ENCODE results near the gene DACH1.

Gene DACH1

DNA sequence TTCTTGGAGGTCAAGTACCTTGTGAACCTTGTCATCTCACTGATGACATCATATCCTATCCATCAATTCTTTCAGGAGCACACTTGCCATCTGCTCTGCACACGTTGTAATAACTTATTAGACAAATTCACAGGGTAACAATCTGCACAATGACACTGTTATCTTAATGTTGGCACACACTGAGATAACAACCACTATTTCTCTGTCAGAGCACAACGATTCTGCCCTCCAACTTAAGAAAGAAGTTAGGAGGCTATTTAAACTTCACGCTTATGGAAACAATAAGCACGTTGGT, 351.3 kb downstream of the DACH1 start:
- no peak for TF ChIP-seq CSRNP3 (CRISPR knock-in tag; IDR thresholded peaks at IDR 0.05)
- TF ChIP-seq ZNF70 (CRISPR knock-in tag; IDR thresholded peaks at IDR 0.05), result no peak
- no peak for TF ChIP-seq ZFP30 (CRISPR knock-in tag; IDR thresholded peaks at IDR 0.05)
- TF ChIP-seq ZNF8 (CRISPR knock-in tag; IDR thresholded peaks at IDR 0.05), result no peak
- TF ChIP-seq POU6F1 (CRISPR knock-in tag; IDR thresholded peaks at IDR 0.05; ENCODE audit: borderline replicate concordance, low read depth), result no peak
- no peak for TF ChIP-seq ARNTL (CRISPR knock-in tag; IDR thresholded peaks at IDR 0.05; ENCODE audit: borderline replicate concordance, low read depth)
- no peak for TF ChIP-seq ZC3H10 (CRISPR knock-in tag; IDR thresholded peaks at IDR 0.05)
- no peak for TF ChIP-seq CSDC2 (CRISPR knock-in tag; IDR thresholded peaks at IDR 0.05)
- no peak for TF ChIP-seq TCF4 (CRISPR knock-in tag; IDR thresholded peaks at IDR 0.05; ENCODE audit: borderline replicate concordance)
- TF ChIP-seq ZNF565 (CRISPR knock-in tag; conservative IDR thresholded peaks at IDR 0.05; ENCODE audit: low read depth), result no peak
- no peak for TF ChIP-seq OSR1 (CRISPR knock-in tag; IDR thresholded peaks at IDR 0.05)
- TF ChIP-seq ISL1 (CRISPR knock-in tag; IDR thresholded peaks at IDR 0.05), result no peak
- TF ChIP-seq SNAI2 (CRISPR knock-in tag; IDR thresholded peaks at IDR 0.05), result no peak
- no peak for TF ChIP-seq PPARA (CRISPR knock-in tag; IDR thresholded peaks at IDR 0.05; ENCODE audit: borderline replicate concordance)
- no peak for TF ChIP-seq RARB (CRISPR knock-in tag; IDR thresholded peaks at IDR 0.05)
- no peak for TF ChIP-seq ZFP3 (CRISPR knock-in tag; IDR thresholded peaks at IDR 0.05)
- TF ChIP-seq, protein P1, sequence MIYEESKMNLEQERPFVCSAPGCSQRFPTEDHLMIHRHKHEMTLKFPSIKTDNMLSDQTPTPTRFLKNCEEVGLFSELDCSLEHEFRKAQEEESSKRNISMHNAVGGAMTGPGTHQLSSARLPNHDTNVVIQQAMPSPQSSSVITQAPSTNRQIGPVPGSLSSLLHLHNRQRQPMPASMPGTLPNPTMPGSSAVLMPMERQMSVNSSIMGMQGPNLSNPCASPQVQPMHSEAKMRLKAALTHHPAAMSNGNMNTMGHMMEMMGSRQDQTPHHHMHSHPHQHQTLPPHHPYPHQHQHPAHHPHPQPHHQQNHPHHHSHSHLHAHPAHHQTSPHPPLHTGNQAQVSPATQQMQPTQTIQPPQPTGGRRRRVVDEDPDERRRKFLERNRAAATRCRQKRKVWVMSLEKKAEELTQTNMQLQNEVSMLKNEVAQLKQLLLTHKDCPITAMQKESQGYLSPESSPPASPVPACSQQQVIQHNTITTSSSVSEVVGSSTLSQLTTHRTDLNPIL (CRISPR knock-in tag; IDR thresholded peaks at IDR 0.05; ENCODE audit: low read depth), result no peak
- TF ChIP-seq PATZ1 (CRISPR knock-in tag; IDR thresholded peaks at IDR 0.05; ENCODE audit: borderline replicate concordance), result no peak
- no peak for TF ChIP-seq ESRRG (CRISPR knock-in tag; IDR thresholded peaks at IDR 0.05)
- TF ChIP-seq BACH2 (CRISPR knock-in tag; IDR thresholded peaks at IDR 0.05; ENCODE audit: borderline replicate concordance), result no peak

DNA sequence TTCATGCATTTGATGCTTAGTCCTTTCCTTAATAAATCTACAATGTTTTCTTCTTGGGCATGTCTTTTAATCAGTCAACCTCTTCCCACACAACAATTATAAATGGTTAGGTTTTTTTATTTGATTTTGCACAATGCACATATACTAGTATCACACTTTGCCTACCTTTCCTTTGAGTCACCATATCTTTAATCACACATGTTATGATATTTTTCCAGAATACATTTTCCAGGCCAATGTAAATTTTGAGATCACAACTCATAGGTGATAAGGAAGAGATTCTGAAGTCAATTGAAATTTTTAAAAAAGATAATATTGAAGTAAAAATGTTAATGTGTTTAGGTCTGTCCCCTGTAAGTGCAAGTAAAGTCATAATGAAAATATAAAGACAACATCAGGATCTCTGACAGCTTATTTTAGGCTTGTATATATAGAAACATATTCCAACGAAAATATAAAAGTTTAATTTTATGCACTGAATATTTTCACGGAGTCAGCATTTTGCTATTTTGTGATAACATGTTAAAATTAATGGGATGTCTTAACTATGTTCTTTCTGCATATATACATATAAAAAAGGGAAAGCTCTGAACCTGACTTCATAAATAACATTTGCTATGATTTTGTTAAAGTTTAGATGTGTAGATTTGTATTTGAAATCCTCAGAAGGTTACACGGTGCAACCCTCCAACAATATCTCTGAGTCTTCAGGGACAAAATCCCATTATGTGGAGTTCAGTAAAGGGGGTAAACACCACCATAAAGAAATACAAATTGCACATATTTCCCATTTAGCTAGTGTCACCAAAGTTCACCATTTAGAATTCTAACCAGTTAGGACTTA, 351.9 kb downstream of the DACH1 start:
- no peak for TF ChIP-seq ISL1 (CRISPR knock-in tag; IDR thresholded peaks at IDR 0.05)
- TF ChIP-seq ARNTL (CRISPR knock-in tag; IDR thresholded peaks at IDR 0.05; ENCODE audit: borderline replicate concordance, low read depth), result no peak
- TF ChIP-seq ESRRG (CRISPR knock-in tag; IDR thresholded peaks at IDR 0.05), result no peak
- no peak for TF ChIP-seq CSDC2 (CRISPR knock-in tag; IDR thresholded peaks at IDR 0.05)
- TF ChIP-seq TCF4 (CRISPR knock-in tag; IDR thresholded peaks at IDR 0.05; ENCODE audit: borderline replicate concordance), result no peak
- no peak for TF ChIP-seq ZNF8 (CRISPR knock-in tag; IDR thresholded peaks at IDR 0.05)
- no peak for TF ChIP-seq POU6F1 (CRISPR knock-in tag; IDR thresholded peaks at IDR 0.05; ENCODE audit: borderline replicate concordance, low read depth)
- TF ChIP-seq PPARA (CRISPR knock-in tag; IDR thresholded peaks at IDR 0.05; ENCODE audit: borderline replicate concordance), result no peak
- TF ChIP-seq ZFP30 (CRISPR knock-in tag; IDR thresholded peaks at IDR 0.05), result no peak
- TF ChIP-seq ZNF565 (CRISPR knock-in tag; conservative IDR thresholded peaks at IDR 0.05; ENCODE audit: low read depth), result no peak
- no peak for TF ChIP-seq PATZ1 (CRISPR knock-in tag; IDR thresholded peaks at IDR 0.05; ENCODE audit: borderline replicate concordance)
- TF ChIP-seq TSHZ2 (CRISPR knock-in tag; IDR thresholded peaks at IDR 0.05), result no peak
- no peak for TF ChIP-seq RARB (CRISPR knock-in tag; IDR thresholded peaks at IDR 0.05)
- TF ChIP-seq ZNF70 (CRISPR knock-in tag; IDR thresholded peaks at IDR 0.05), result no peak
- TF ChIP-seq SNAI2 (CRISPR knock-in tag; IDR thresholded peaks at IDR 0.05), result no peak
- no peak for TF ChIP-seq CSRNP3 (CRISPR knock-in tag; IDR thresholded peaks at IDR 0.05)
- TF ChIP-seq OSR1 (CRISPR knock-in tag; IDR thresholded peaks at IDR 0.05), result no peak
- ATAC-seq, result no peak

More for the DNA sequence above, 351.3 kb downstream of the DACH1 start:
- no peak for ATAC-seq

Measured in SK-N-SH treated with all-trans-retinoic acid at 6 μM for 48 hours (cell line).